Posterior cingulate gyrus (tissue), 11 donors: ENCODE measurements around the gene NUP58.
"Not testable (repeated sequence)": the region's sequence is repeated elsewhere in the genome, so short reads cannot be mapped to it uniquely, and the experiment has no call there.

ENCODE experiments used
- DNase-seq, 10 donors: peaks; one replicate each; pipeline versions ENCODE4 v3.0.0 to v3.0.0-alpha.2; 2020 to 2021; ENCODE audit warnings: mixed read lengths in 3 of 10
- intact Hi-C: fragments of 100-400 bp; cut with DNase I; formaldehyde crosslinking; loops from one replicate; pipeline ENCODE4 v1.15.1; 2023

Gene NUP58

DNA sequence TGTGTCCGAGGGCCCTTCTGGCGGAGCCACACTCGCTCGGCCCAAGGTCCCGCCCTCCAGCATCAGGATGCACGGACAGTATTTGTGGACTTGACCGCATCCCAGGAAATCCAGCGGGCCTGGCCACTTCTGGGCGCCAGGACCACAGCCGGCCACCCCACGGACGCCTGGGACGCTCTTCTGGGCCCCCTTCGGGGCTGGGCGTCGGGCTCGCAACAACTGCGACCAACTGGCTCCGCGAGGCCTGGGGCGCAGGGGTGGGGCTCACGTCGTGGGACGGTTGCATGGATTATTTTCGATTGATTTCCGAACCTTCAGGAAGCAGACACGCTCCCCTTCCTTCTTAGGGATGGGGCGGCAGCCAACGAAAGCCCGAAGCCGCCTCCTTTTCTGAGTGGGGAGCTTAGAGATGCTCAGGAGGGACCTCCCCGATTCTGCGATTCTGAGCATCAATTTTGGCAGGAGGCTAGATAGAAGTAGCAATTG is 521 bp upstream of the NUP58 start:
- intact Hi-C loops, result loop anchor here (2.0 kb wide), 1 partner anchor 14 kb away; the partner anchor contains the start of gene MTMR6
- peak in 9 of 10 donors; percentile 19 to 90 (median 38) for DNase-seq

DNA sequence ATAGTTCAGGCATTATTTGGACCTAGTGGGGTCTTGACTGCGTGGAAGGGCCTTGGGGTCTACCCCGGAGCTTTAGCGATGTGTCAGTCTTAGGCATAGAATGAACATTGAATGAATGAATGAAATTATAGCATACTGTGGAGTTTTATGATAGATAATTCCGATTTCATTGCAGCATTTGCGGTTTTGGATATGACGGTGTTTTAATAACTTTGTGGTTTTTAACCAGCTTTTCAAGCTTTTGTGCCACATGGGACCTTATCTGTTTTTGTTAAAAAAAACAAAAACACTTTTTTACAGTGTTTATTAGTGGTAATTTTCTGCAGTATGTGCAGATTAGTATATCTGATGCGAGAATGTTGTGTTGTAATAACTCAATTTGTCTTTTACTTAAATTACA is 696 bp downstream of the NUP58 start:
- DNase-seq, result no peak
- intact Hi-C loops, result no loop called here

DNA sequence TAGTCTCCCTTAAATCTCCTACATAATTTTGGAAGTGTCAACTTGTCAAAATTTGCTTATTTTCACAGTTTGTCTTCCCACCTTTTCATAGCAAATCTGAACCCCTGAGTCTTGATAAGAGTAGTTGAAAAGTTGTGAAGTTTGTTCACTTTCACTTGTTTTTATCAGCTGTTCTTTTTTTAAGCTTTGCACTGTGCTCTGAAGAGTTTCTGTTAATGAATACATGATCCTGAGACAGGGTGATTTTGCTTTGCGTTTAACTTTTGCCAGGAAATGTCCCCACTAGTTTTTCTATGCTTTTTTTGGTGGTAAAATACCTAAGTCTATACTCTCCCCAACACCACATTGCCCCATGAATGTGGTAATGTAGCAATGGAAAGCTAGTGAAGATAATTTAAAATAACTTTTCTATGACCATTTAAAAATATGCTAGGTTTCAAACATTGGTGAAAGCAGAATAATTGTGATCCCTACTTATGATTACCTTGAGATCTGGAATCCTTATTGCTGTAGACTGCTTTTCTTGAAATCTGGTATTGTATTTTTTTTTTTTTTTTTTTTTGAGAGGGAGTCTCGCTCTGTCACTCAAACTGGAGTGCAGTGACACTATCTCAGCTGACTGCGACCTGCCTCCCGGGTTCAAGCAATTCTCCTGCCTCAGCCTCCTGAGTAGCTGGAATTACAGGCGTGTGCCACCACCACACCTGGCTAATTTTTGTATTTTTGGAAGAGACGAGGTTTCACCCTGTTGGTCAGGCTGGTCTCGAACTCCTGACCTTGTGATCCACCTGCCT is 5.4 kb downstream of the NUP58 start:
- no peak for DNase-seq
- intact Hi-C loops, result no loop called here

DNA sequence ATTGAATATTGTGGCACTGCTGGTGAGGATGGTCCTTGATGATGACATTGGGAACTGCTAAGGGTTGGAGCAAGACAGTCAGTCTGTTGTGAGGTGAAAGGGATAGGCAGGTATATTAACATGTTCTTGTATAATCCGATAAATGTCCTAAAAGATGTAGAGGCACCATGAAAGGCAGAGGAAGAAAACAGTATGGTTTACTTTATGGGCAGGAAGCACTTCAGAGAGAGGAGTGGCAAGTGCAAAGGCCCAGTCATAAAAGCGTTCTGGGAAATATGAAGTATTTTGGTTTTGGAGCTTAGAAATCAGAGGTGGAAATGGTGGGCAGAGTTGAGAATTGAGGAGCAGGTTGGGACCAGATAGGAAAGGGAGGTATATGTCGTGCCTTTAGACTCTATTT is 9.5 kb downstream of the NUP58 start:
- no peak for DNase-seq
- intact Hi-C loops, result no loop called here

DNA sequence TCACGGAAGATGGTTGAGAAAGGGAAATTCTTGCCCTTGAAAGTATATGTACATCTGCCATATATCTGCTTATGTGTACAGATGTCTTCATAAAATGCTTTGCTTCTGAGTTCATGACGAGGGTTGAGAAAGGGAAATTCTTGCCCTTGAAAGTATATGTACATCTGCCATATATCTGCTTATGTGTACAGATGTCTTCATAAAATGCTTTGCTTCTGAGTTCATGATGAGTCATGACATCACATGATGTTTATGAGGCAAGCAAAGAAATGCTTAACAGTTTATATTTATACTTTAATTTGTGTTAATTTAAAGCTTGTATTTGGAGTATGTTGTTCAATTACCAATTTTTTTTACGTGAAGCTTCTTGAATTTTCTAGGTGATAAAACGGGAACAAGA is 17.5 kb downstream of the NUP58 start:
- intact Hi-C loops, result not testable (repeated sequence)

DNA sequence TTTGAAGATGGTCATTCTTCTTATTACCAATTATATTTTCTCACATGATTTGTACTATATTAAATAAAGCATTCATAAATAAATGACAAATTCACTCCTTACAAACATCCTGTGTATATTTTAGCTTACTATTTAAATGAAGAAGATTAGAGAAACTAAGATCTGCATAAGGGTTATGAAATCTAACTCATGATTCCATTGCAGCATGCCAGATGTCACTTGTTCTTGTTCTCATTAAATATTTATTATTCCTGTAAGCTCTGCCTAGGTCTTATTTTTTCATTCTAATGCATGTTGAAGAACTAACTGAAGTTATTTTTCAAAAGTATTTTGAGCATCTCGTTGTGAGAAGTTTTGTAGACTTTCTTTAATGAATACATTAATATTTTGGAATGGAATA is 18.3 kb downstream of the NUP58 start:
- intact Hi-C loops, result no loop called here

More for the DNA sequence above, 17.5 kb downstream of the NUP58 start:
- not testable (repeated sequence) for DNase-seq

DNA sequence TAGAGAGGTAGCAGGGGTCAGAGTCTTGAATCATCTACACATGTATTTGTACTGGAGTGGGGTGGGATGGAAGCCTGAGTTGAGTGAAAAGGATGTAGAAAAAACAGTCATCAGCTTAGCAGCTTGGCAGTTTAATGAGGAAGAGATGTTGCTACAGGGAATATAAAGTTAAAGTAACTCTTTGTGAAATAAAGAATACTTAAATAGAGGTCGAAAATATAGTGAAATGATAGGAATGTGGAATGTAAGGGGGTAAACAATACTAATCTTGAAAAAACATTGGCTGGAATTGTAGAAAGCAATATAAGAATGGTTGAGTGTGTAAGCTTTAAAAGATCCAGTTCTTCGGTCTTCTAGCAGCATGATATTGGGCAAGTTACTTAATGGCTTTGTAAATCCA is 22.7 kb downstream of the NUP58 start:
- DNase-seq, result no peak
- intact Hi-C loops, result no loop called here

More for the DNA sequence above, 18.3 kb downstream of the NUP58 start:
- DNase-seq, result no peak

DNA sequence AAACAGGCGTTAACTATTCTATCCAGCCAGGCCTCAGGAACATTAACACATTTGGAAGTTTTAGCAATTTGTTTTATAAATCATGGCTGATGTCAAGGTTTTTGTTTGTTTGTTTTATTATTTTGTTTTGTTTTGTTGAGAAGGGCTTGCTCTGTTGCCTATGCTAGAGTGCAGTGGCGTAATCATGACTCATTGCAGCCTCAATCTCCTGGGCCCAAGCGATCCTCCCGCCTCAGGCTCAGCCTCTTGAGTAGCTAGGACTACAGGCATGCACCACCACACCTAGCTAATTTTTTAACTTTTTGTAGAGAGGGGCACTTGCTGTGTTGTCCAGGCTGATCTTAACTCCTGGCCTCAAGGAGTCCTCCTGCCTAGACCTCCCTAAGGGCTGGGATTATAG is 28.3 kb downstream of the NUP58 start:
- intact Hi-C loops, result no loop called here

DNA sequence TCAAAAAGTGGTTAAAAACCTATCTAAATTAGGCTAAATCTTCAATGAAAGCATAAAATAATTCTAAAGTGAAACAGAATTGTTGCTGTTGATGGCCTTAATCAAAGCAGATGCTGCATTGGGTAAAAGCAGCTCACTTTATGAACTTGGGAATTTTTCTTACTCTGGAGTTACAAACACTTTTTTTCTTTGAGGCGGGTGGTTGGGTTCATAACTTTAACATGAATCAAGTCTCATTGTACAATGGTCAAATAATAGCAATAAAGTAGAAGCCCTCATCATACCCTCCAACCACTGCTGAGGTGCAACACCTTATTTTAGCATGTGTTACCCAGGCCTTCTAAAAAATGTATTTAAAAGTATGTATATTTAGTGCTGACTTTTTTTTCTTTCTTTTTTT is 29.1 kb downstream of the NUP58 start:
- DNase-seq, result no peak
- intact Hi-C loops, result no loop called here

More for the DNA sequence above, 28.3 kb downstream of the NUP58 start:
- no peak for DNase-seq

DNA sequence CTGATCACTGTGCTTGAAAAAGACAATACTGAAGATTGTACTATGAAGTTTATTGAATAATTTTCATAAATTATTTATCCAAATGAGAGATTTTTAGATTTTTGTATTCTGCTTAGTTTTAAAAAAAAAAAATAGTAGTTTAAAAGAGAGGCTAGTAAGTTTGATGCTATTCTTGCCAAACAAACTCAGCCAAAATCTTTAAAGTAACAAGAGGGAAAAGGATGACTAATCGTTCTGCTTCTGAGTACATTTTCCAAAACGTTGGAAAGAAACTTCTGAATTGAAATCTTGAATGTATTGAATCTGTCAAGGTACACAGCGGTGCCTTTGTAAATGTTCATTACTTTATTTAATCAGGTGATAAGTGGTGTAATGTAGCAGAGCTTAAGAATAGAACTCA is 34.4 kb downstream of the NUP58 start:
- intact Hi-C loops, result no loop called here
- no peak for DNase-seq

DNA sequence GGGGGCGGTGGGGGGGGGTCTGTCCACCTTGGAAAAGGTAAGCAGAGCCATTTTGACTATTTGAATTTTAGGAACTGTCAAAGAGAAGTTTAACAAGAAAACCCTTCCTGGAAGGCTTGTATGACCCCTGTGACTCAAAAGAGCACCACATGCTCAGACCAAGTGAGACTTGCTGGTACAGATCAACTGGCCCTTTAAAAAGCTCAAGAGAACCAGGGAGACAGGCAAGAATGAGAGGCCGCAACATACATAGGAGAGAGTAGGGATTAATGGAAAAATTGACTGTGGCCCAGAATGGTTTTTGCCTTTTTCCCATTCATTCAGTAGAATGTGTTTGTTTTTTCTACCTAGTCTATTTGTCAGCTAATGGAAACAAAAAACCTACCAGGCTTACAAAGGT is 44.2 kb downstream of the NUP58 start:
- no peak for DNase-seq
- intact Hi-C loops, result no loop called here

DNA sequence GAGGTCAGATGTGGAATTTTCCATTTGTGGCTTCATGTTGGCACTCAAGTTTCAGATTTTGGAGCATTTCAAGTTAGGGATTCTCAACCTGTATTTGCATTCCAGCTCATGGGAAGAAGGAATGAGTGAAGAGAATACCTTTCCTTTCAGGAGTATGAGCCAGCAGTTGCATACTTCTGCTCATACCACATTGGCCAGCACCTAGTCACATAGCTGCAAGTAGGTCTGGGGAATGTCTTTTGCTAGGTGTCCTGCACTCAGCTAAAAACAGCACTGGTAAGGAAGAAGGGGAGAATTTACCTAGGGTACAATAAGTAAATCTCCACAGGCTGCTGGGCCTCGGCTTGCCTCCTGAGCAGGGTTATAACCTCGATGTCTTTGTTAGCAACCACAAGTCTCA is 45.7 kb downstream of the NUP58 start:
- DNase-seq, result no peak
- intact Hi-C loops, result no loop called here

DNA sequence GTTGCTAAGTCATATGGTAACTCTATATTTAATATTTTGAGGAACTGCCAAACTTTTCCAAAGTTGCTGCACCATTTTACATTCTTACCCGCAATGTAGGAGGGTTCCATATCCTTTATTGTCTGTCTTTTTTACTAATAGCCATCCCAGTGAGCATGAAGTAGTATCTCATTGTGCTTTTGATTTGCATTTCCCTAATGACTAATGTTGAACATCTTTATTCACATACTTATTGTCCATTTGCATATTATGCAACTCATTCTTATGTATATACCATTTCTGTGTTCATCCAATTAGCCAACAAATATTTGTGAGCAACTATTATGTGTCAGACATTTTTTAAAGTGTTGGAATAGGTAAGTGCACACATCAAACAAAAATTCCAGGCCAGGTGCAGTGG is 50.0 kb downstream of the NUP58 start:
- no peak for DNase-seq
- intact Hi-C loops, result no loop called here

DNA sequence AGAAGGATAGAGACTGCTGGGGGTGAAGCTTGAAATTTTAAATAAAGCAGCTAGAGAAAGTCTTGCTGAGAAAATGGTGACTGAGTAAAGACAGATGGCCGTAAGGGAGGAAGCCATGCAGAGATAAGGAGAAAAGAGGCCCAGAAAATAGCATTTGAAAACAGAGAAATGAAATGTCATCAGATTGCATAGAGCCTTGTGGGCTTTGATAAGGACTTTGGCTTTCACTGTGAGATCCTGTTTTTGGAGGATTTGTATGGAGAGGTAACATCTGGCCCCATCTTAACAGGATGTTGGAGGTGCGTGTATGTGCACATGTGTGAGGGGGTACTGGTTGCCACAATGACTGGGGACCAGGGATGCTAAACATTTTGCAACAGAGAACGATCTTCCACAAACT is 50.8 kb downstream of the NUP58 start:
- DNase-seq, result no peak
- intact Hi-C loops, result no loop called here

DNA sequence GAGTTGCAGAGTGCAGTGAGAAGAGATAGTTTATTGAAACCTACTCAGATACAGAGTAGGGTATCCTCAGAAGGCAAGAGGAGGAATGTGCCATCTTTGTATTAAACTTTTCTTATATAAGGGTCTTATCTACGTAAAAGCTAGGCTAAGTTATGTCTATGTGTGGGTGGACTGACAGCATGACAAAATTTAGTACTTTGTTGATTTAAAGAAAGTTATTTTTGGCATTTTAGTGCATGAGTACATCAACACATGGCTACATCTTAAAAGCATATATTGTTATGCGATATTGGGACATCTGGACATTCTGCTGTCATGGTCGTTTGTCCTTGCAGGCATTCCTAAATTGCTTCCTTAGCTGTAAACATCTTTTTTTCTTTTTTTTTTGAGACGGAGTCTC is 51.4 kb downstream of the NUP58 start:
- DNase-seq, result no peak
- intact Hi-C loops, result no loop called here

DNA sequence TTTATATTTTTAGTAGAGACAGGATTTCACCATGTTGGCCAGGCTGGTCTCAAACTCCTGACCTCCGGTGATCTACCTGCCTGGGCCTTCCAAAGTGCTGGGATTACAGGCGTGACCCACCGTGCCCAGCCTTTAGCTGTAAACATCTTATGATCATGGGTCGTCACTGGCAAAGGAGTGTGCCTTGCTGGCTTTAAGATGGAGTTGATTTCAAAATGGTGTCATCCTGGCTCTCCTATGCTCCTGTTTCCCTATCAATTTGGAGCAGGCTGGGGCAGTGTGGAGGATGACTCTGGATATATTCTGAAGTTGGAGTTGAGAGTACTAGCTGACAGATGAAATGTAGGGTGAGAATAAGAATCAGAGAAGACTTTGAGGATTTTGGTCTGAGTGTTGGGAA is 51.9 kb downstream of the NUP58 start:
- no peak for DNase-seq
- intact Hi-C loops, result no loop called here

DNA sequence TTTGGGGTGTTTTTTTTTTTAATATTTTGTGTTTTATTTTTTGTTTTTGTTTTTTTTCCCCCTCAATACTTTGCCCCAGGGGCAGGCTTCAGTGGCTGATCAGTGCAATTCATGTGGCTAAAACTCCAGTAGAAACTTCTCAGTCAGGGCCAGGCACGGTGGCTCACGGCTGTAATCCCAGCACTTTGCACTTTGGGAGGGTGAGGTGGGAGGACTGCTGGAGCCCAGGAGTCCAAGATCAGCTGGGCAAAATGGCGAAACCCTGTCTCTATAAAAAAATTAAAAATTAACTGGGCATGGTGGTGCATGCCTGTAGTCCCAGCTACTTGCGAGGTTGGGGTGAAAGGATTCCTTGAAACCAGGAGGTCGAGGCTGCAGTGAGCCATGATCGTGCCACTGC is 53.0 kb downstream of the NUP58 start:
- intact Hi-C loops, result no loop called here
- DNase-seq, result peak in 1 of 10 donors; percentile 28

DNA sequence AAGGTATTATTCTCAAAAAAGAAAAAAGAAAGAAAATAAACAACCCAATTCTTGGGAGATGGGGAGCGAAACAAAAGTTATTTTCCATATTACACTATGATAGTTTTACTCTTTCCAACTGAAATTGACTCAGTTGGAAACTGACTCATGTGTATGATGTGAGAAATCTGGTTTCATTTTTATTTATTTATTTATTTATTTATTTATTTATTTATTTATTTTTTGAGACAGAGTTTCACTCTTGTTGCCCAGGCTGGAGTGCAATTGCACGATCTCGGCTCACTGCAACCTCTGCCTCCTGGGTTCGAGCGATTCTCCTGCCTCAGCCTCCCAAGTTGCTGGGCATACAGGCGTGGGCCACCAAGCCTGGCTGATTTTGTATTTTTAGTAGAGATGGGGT is 59.0 kb downstream of the NUP58 start:
- intact Hi-C loops, DNase-seq: not testable (repeated sequence)

DNA sequence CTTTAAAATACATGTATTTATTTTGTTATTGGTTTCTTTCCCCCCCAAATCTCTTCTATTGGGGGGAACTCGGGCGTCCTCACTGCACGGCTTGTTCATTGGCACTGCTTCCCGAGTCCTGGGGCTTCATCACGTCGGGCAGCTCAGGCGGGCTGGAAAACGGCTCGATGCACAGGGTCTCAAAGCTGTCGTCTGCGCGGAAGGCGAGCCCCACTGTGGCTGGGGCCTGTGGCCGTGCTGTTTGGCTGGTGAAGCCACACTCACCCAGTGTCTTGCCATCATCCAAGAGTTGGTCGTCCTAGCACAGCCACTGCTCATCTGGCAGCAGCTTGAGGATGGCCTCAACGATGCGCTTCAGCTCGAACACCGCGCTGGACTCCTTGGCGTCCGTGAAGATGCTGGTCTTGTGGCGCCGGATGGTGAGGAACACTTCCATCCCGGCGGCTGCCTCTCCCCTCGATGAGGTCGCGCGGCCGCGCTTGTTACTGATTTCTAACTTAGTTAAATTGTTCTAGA is 64.4 kb downstream of the NUP58 start:
- intact Hi-C loops, result no loop called here
- peak in 1 of 10 donors; percentile 83 for DNase-seq

DNA sequence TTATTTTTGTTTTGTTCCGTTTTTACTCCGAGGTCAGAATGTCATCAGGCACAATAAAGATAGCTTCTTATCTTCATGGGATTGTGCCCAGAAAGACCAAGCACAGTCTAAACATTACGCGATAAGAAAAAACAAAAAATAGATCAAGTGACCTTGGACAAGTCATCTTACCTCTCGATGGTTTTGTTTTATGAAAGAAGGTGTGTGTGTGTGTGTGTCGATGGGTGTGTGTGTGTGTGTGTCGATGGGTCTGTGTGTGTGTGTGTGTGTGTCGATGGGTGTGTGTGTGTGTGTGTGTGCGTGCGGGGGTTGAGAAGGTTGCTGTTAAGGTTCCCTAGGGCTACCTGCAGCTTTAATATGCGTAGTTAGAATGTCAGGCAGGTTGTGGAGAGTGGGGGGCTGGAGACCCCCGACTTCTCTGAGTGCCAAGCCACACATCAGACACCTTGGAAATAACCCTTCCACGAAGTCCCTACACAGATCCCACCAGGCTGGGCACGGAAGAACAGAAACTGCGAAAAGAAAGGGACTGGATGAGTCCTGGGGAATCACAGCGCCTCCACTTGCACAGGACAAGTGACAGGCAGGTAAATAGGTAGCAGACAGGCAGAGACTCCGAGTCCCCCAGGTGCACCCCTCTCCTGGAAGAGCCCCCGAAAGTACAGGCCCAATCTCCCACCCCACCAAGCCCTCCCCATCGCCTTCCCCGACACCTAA is 69.9 kb downstream of the NUP58 start:
- no peak for DNase-seq
- intact Hi-C loops, result loop anchor here (5.0 to 10.0 kb wide), 2 partner anchors 84 to 123 kb away; partner anchors contain the start of gene MTMR6

DNA sequence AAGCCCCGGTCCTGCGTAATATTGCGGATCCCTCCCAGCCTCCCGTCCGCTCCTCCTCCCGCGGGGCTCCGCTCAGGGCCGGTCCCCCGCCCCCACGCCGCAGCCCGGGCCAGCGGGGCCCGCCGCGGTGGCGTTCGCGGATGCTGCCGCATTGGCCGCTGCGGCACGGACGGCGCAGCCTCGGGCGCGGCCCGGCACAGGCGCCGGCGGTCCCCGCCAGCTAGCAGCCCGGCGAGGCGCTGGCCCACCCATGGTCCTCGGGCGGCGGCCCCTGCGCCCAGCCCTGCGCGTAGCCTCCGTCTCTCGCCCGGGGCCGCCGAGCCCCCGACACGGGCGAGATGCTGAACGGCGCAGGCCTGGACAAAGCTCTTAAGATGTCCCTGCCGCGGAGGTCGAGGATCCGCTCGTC is 70.5 kb downstream of the NUP58 start, which contains the start of gene ATP8A2:
TSS of gene ATP8A2 (plus strand) at position 100 of the 409 bp plus-strand sequence. CDS start at position 339, 239 bp downstream.
- intact Hi-C loops, result loop anchor here (5.0 to 10.0 kb wide), 2 partner anchors 85 to 123 kb away; partner anchors contain the start of gene MTMR6
- peak in 7 of 10 donors; percentile 12 to 91 (median 31) for DNase-seq
